Germinal center (tissue), 1 donor: ENCODE results near the gene TRPC4AP.

Experiments used
- DNase-seq: peaks from one replicate; pipeline ENCODE4 v3.0.0; 2012; ENCODE audit warnings: mixed read lengths, low spot score

Gene TRPC4AP

GRCh38 chr20:34968042-34968775 is 124.4 kb downstream of the TRPC4AP start:
- DNase-seq: no peak

GRCh38 chr20:34967421-34967820 is 125.2 kb downstream of the TRPC4AP start:
- no peak for DNase-seq

GRCh38 chr20:34965051-34965450 is 127.6 kb downstream of the TRPC4AP start:
- DNase-seq: no peak

GRCh38 chr20:34964486-34964885 is 128.1 kb downstream of the TRPC4AP start:
- DNase-seq: no peak

GRCh38 chr20:34956751-34957472 is 135.7 kb downstream of the TRPC4AP start:
- no peak for DNase-seq

GRCh38 chr20:34956041-34956458 is 136.6 kb downstream of the TRPC4AP start:
- DNase-seq: no peak

- peak; percentile 95 for DNase-seq
These were observed 137.2 kb downstream of the TRPC4AP start, which contains the start of the genes GSS and MYH7B for GRCh38 chr20:34955231-34956040. GSS (minus strand) TSS chr20:34955806; CDS start chr20:34951852, 3,954 bp downstream. MYH7B (plus strand) TSS chr20:34955868; CDS start chr20:34978006, 22,138 bp downstream.

GRCh38 chr20:34954904-34955230 is 137.7 kb downstream of the TRPC4AP start:
- no peak for DNase-seq

- DNase-seq: no peak
These were observed 138.6 kb downstream of the TRPC4AP start for GRCh38 chr20:34953960-34954359.

GRCh38 chr20:34952671-34953070 is 139.9 kb downstream of the TRPC4AP start:
- no peak for DNase-seq
